PFSK-1 (cell line): ENCODE measurements around the gene CHRNA7.

ENCODE experiments used
- FOXP2 ChIP-seq: optimal IDR thresholded peaks from 2 replicates; pipeline ENCODE3; 2011; ENCODE audit warnings: borderline replicate concordance, control low read depth, inconsistent platforms; ENCODE audit not compliant: insufficient read depth; ENCODE audit errors: extremely low read length, extremely low read depth
- POLR2AphosphoS5 ChIP-seq: IDR thresholded peaks from 2 replicates; pipeline ENCODE4 v1.6.1; 2012; ENCODE audit warnings: low read depth, mild to moderate bottlenecking, control low read depth, low read length, moderate library complexity
- REST ChIP-seq, 2 experiments: IDR thresholded peaks; 2 replicates each; pipeline versions ENCODE4 v1.6.1 to v1.8.0; 2011 to 2012; ENCODE audit warnings: low read depth in 2 of 2, low read length in 2 of 2, control low read depth in 1 of 2, inconsistent platforms in 1 of 2, mild to moderate bottlenecking in 1 of 2, moderate library complexity in 1 of 2; ENCODE audit not compliant: insufficient read depth in 1 of 2
- SIN3A ChIP-seq: IDR thresholded peaks from 2 replicates; pipeline ENCODE4 v1.6.1; 2012; ENCODE audit warnings: mild to moderate bottlenecking, low read length, moderate library complexity, borderline replicate concordance; ENCODE audit not compliant: insufficient read depth
- TAF1 ChIP-seq: IDR thresholded peaks from 2 replicates; pipeline ENCODE4 v1.6.1; 2012; ENCODE audit warnings: low read length, control low read depth, borderline replicate concordance; ENCODE audit not compliant: insufficient read depth

Gene CHRNA7

GRCh38 chr15:32036971-32037370, 6.7 kb downstream of the CHRNA7 start:
- TF ChIP-seq TAF1 (no peak), REST (IDR thresholded peaks at IDR 0.05; ENCODE audit: insufficient read depth in 1 of 2, low read depth in 2 of 2, low read length in 2 of 2) (no peak), SIN3A (no peak), FOXP2 (no peak), POLR2AphosphoS5 (no peak)

- TF ChIP-seq SIN3A: no peak
- no peak for TF ChIP-seq TAF1
- no peak for TF ChIP-seq REST (IDR thresholded peaks at IDR 0.05; ENCODE audit: insufficient read depth in 1 of 2, low read depth in 2 of 2, low read length in 2 of 2)
- TF ChIP-seq FOXP2: no peak
- TF ChIP-seq POLR2AphosphoS5: no peak
Measured at GRCh38 chr15:32041294-32041693, 11.0 kb downstream of the CHRNA7 start.

GRCh38 chr15:32042269-32042972, 12.1 kb downstream of the CHRNA7 start:
- TF ChIP-seq POLR2AphosphoS5 (no peak), SIN3A (no peak), TAF1 (no peak), REST (IDR thresholded peaks at IDR 0.05; ENCODE audit: insufficient read depth in 1 of 2, low read depth in 2 of 2, low read length in 2 of 2) (no peak), FOXP2 (no peak)

GRCh38 chr15:32053719-32054118, 23.4 kb downstream of the CHRNA7 start:
- TF ChIP-seq POLR2AphosphoS5: no peak
- TF ChIP-seq REST (IDR thresholded peaks at IDR 0.05; ENCODE audit: insufficient read depth in 1 of 2, low read depth in 2 of 2, low read length in 2 of 2): no peak
- no peak for TF ChIP-seq FOXP2
- TF ChIP-seq SIN3A: no peak
- TF ChIP-seq TAF1: no peak

- TF ChIP-seq TAF1 (no peak), SIN3A (no peak), REST (IDR thresholded peaks at IDR 0.05; ENCODE audit: insufficient read depth in 1 of 2, low read depth in 2 of 2, low read length in 2 of 2) (no peak), POLR2AphosphoS5 (no peak), FOXP2 (no peak)
Measured at GRCh38 chr15:32057876-32058425, 27.6 kb downstream of the CHRNA7 start.
